Liver (tissue), 3 donors: Measurements from ENCODE around the gene PRG2.

Source experiments
- EGR1 ChIP-seq, 2 donors: IDR thresholded peaks; 2 replicates each; pipeline ENCODE4 v1.6.1; 2016 to 2018; ENCODE audit warnings: antibody characterized with exemption in 2 of 2, low read depth in 2 of 2
- FOXA1 ChIP-seq: IDR thresholded peaks from 2 replicates; pipeline ENCODE4 v1.6.1; 2016; ENCODE audit warnings: antibody characterized with exemption
- GABPA ChIP-seq, 2 donors: IDR thresholded peaks in 1 of 2; conservative IDR thresholded peaks in 1 of 2; 2 replicates each; pipeline ENCODE4 v1.6.1; 2016; ENCODE audit warnings: antibody characterized with exemption in 2 of 2, mild to moderate bottlenecking in 1 of 2, moderate library complexity in 1 of 2
- JUND ChIP-seq, 2 donors: IDR thresholded peaks; 2 replicates each; pipeline ENCODE4 v1.6.1; 2016; ENCODE audit warnings: antibody characterized with exemption in 2 of 2
- RAD21 ChIP-seq, 2 donors: IDR thresholded peaks; 2 replicates each; pipeline ENCODE4 v1.6.1; 2016; ENCODE audit warnings: antibody characterized with exemption in 2 of 2, mild to moderate bottlenecking in 2 of 2
- RXRA ChIP-seq, 2 donors: IDR thresholded peaks; 2 replicates each; pipeline ENCODE4 v1.6.1; 2017 to 2018; ENCODE audit warnings: antibody characterized with exemption in 2 of 2, mild to moderate bottlenecking in 1 of 2
- SP1 ChIP-seq: IDR thresholded peaks from 2 replicates; pipeline ENCODE4 v1.6.1; 2018; ENCODE audit warnings: antibody characterized with exemption, mild to moderate bottlenecking
- TAF1 ChIP-seq: conservative IDR thresholded peaks from 2 replicates; pipeline ENCODE4 v1.6.1; 2016; ENCODE audit warnings: antibody characterized with exemption, mild to moderate bottlenecking
- TF ChIP-seq, protein P1 (sequence below): fragments of 150-350 bp; IDR thresholded peaks from 2 replicates; pipeline ENCODE4 v1.5.1; 2017; ENCODE audit warnings: improper control_type of control experiment, low read depth, low read length; ENCODE audit not compliant: missing input control
- TF ChIP-seq, protein P2 (sequence below): IDR thresholded peaks from 2 replicates; pipeline ENCODE4 v1.6.1; 2016; ENCODE audit warnings: antibody characterized with exemption, mild to moderate bottlenecking
- TF ChIP-seq, protein P3 (sequence below): IDR thresholded peaks from 2 replicates; pipeline ENCODE4 v1.6.1; 2016; ENCODE audit warnings: antibody characterized with exemption
- TF ChIP-seq, protein P4 (sequence below): IDR thresholded peaks from 2 replicates; pipeline ENCODE4 v1.6.1; 2016; ENCODE audit warnings: antibody characterized with exemption
- donor health status: healthy.
- donor health status: healthy.

DNA sequence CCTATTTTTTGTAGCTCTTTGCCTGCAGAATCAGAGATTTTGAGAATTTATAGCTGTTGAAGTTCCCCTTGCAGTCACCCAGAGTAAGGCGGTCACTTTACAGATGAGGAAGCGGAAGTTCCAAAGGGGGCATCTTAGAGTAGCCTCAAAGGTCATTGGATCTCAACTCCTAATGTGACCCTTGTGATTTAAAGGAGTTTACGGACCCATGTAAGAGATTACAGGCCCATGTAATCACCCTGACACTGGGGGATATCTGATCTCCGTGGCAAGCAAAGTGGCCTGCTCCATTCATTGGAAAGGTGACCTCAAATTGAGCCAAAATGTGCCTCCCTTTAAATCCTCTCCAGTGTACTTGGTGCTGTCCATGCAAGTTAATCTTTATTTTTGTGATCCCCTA is 36.6 kb downstream of the PRG2 start:
- TF ChIP-seq, protein P1, sequence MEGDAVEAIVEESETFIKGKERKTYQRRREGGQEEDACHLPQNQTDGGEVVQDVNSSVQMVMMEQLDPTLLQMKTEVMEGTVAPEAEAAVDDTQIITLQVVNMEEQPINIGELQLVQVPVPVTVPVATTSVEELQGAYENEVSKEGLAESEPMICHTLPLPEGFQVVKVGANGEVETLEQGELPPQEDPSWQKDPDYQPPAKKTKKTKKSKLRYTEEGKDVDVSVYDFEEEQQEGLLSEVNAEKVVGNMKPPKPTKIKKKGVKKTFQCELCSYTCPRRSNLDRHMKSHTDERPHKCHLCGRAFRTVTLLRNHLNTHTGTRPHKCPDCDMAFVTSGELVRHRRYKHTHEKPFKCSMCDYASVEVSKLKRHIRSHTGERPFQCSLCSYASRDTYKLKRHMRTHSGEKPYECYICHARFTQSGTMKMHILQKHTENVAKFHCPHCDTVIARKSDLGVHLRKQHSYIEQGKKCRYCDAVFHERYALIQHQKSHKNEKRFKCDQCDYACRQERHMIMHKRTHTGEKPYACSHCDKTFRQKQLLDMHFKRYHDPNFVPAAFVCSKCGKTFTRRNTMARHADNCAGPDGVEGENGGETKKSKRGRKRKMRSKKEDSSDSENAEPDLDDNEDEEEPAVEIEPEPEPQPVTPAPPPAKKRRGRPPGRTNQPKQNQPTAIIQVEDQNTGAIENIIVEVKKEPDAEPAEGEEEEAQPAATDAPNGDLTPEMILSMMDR = no peak
- no peak for TF ChIP-seq SP1
- TF ChIP-seq FOXA1 = no peak
- TF ChIP-seq, protein P2, sequence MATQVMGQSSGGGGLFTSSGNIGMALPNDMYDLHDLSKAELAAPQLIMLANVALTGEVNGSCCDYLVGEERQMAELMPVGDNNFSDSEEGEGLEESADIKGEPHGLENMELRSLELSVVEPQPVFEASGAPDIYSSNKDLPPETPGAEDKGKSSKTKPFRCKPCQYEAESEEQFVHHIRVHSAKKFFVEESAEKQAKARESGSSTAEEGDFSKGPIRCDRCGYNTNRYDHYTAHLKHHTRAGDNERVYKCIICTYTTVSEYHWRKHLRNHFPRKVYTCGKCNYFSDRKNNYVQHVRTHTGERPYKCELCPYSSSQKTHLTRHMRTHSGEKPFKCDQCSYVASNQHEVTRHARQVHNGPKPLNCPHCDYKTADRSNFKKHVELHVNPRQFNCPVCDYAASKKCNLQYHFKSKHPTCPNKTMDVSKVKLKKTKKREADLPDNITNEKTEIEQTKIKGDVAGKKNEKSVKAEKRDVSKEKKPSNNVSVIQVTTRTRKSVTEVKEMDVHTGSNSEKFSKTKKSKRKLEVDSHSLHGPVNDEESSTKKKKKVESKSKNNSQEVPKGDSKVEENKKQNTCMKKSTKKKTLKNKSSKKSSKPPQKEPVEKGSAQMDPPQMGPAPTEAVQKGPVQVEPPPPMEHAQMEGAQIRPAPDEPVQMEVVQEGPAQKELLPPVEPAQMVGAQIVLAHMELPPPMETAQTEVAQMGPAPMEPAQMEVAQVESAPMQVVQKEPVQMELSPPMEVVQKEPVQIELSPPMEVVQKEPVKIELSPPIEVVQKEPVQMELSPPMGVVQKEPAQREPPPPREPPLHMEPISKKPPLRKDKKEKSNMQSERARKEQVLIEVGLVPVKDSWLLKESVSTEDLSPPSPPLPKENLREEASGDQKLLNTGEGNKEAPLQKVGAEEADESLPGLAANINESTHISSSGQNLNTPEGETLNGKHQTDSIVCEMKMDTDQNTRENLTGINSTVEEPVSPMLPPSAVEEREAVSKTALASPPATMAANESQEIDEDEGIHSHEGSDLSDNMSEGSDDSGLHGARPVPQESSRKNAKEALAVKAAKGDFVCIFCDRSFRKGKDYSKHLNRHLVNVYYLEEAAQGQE = no peak
- no peak for TF ChIP-seq RAD21 (IDR thresholded peaks at IDR 0.05)
- TF ChIP-seq RXRA (IDR thresholded peaks at IDR 0.05) = no peak
- no peak for TF ChIP-seq TAF1
- no peak for TF ChIP-seq GABPA (IDR thresholded peaks at IDR 0.05 in 1 of 2, conservative IDR thresholded peaks at IDR 0.05 in 1 of 2)
- TF ChIP-seq, protein P3, sequence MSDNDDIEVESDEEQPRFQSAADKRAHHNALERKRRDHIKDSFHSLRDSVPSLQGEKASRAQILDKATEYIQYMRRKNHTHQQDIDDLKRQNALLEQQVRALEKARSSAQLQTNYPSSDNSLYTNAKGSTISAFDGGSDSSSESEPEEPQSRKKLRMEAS = no peak
- no peak for TF ChIP-seq JUND (IDR thresholded peaks at IDR 0.05)
- TF ChIP-seq EGR1 (IDR thresholded peaks at IDR 0.05; ENCODE audit: low read depth in 2 of 2) = no peak
- TF ChIP-seq, protein P4, sequence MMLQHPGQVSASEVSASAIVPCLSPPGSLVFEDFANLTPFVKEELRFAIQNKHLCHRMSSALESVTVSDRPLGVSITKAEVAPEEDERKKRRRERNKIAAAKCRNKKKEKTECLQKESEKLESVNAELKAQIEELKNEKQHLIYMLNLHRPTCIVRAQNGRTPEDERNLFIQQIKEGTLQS = no peak
